ENCODE measurements around the gene G2E3.

DNA sequence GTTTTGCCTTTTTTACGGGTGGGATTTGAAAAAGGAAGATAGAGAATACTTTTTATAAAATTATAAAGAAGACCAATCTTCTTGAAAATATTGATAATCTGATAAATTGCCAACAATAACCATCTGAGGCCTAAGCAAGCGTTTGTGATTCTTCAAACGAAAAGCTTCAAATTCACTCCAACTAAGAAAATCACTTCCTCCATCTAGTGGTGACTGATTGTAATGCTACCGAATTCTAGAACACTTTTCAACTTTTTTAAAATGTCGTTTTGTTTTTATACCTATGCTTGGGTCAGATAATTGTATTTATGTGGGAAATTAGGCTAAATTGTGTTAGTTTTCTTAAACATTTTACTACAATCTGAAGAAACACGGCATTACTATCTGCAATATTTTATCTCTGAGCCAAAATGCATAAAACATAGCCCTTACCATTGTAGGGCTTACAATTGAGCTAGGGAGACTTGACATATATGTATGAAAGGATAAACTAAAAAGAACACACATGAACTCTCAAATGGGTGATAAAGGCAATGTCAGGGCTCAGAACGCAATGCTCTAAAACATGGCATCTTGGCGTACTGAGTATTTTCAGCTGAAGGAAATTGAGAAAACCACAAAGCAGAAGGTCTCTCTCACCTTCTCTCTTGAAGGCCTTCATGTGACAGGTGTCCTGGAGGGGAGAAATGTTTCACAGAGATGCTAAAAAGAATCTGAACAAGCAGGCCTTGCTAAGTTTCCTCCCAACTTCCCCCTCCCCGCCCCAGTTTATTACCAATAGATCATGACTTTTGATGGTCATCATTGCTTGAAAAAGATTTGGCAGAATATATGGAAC, 36.8 kb upstream of the G2E3 start:
- TF ChIP-seq CTCF (IDR thresholded peaks at IDR 0.05; ENCODE audit: insufficient read depth, low read length): peak; percentile 49
- no peak for TF ChIP-seq GABPA (IDR thresholded peaks at IDR 0.05; ENCODE audit: low read depth)
